MM.1S (cell line): ENCODE measurements around the gene NPVF.

Experiments used
- DNase-seq: peaks from one replicate; pipeline ENCODE4 v3.0.0-alpha.2; 2015
- H2AFZ ChIP-seq: fragments of 300-600 bp; sonication (generic); 2 replicates; pipeline ENCODE4 v1.6.0; 2016; ENCODE audit warnings: antibody characterized with exemption, low read length
- H3F3A ChIP-seq: fragments of 300-600 bp; sonication (generic); 2 replicates; pipeline ENCODE4 v1.6.1; 2016; ENCODE audit warnings: mild to moderate bottlenecking, antibody characterized with exemption, low read length, moderate library complexity, mixed read lengths; ENCODE audit not compliant: insufficient read depth
- H3K27ac ChIP-seq: fragments of 300-600 bp; sonication (generic); 2 replicates; pipeline ENCODE4 v1.5.1; 2016; ENCODE audit warnings: mild to moderate bottlenecking, low read length
- H3K27me3 ChIP-seq: fragments of 300-600 bp; sonication (generic); replicated peaks from 2 replicates; pipeline ENCODE4 v1.6.0; 2016; ENCODE audit warnings: low read length; ENCODE audit not compliant: insufficient read depth
- H3K36me3 ChIP-seq: fragments of 300-600 bp; sonication (generic); replicated peaks from 2 replicates; pipeline ENCODE4 v1.6.1; 2016; ENCODE audit warnings: mild to moderate bottlenecking, low read length, mixed read lengths; ENCODE audit not compliant: insufficient read depth
- H3K4me1 ChIP-seq: fragments of 300-600 bp; sonication (generic); 2 replicates; pipeline ENCODE4 v1.6.1; 2016; ENCODE audit warnings: low read length, mixed read lengths
- H3K4me2 ChIP-seq: fragments of 300-600 bp; sonication (generic); 2 replicates; pipeline ENCODE4 v1.6.0; 2016; ENCODE audit warnings: low read depth, low read length
- H3K4me3 ChIP-seq: fragments of 300-600 bp; sonication (generic); 2 replicates; pipeline ENCODE4 v1.5.1; 2016; ENCODE audit warnings: low read length, mixed read lengths
- H3K79me2 ChIP-seq: fragments of 300-600 bp; sonication (generic); 2 replicates; pipeline ENCODE4 v1.6.1; 2016; ENCODE audit warnings: mixed run types, low read length, mixed read lengths
- H3K9ac ChIP-seq: fragments of 300-600 bp; sonication (generic); 2 replicates; pipeline ENCODE4 v1.6.1; 2016; ENCODE audit warnings: low read length, mixed read lengths
- H3K9me2 ChIP-seq: fragments of 300-600 bp; sonication (generic); replicated peaks from 2 replicates; pipeline ENCODE4 v1.6.1; 2016; ENCODE audit warnings: mild to moderate bottlenecking, low read length, mixed read lengths; ENCODE audit not compliant: insufficient read depth
- H3K9me3 ChIP-seq: fragments of 300-600 bp; sonication (generic); replicated peaks from 2 replicates; pipeline ENCODE4 v1.6.1; 2016; ENCODE audit warnings: mild to moderate bottlenecking, low read length, mixed read lengths; ENCODE audit not compliant: insufficient read depth
- H4K20me1 ChIP-seq: fragments of 300-600 bp; sonication (generic); 2 replicates; pipeline ENCODE4 v1.6.1; 2016; ENCODE audit warnings: mild to moderate bottlenecking, low read length, moderate library complexity, mixed read lengths; ENCODE audit not compliant: insufficient read depth
- CTCF ChIP-seq: fragments of 300-600 bp; sonication (generic); IDR thresholded peaks from 2 replicates; pipeline ENCODE4 v1.5.1; 2016; ENCODE audit warnings: antibody characterized with exemption, low read length, mixed read lengths
- EZH2 ChIP-seq: fragments of 300-600 bp; sonication (generic); optimal IDR thresholded peaks from 2 replicates; pipeline ENCODE3; 2017; ENCODE audit warnings: low read depth, mild to moderate bottlenecking, antibody characterized with exemption, low read length, mixed read lengths
- EZH2phosphoT487 ChIP-seq: fragments of 300-600 bp; sonication (generic); IDR thresholded peaks from 2 replicates; pipeline ENCODE4 v1.6.1; 2018; ENCODE audit warnings: antibody characterized with exemption, low read length

Gene NPVF

GRCh38 chr7:25242678-25243077, 14.4 kb upstream of the NPVF start:
- peaks cover 11% of the 10 kb centered on the region for H3K4me1 ChIP-seq
- H3K4me3 ChIP-seq: no peak overlapping the region
- no peak for DNase-seq
- TF ChIP-seq EZH2phosphoT487 (no peak), CTCF (no peak), EZH2 (no peak)
- H3K9ac ChIP-seq: no peak overlapping the region
- H3K9me2 ChIP-seq: no peaks in the 10 kb centered on the region
- H2AFZ ChIP-seq: no peak overlapping the region
- H3F3A ChIP-seq: no peaks in the 10 kb centered on the region; the same call in 1 of the 2 replicates
- H3K27ac ChIP-seq: no peak overlapping the region
- H3K9me3 ChIP-seq: no peaks in the 10 kb centered on the region
- no peaks in the 10 kb centered on the region for H3K36me3 ChIP-seq
- H3K27me3 ChIP-seq: no peaks in the 10 kb centered on the region
- H3K4me2 ChIP-seq: no peak overlapping the region
- no peaks in the 10 kb centered on the region for H3K79me2 ChIP-seq
- no peaks in the 10 kb centered on the region for H4K20me1 ChIP-seq

GRCh38 chr7:25240896-25241295, 12.6 kb upstream of the NPVF start:
- Histone ChIP-seq H3K79me2 (no peaks in the 10 kb centered on the region), H4K20me1 (no peaks in the 10 kb centered on the region), H3K9ac (no peak overlapping the region), H3K27me3 (no peaks in the 10 kb centered on the region), H3K27ac (no peak overlapping the region), H3K9me2 (no peaks in the 10 kb centered on the region), H3K36me3 (no peaks in the 10 kb centered on the region), H3F3A (no peaks in the 10 kb centered on the region; the same call in 1 of the 2 replicates), H3K4me3 (no peak overlapping the region), H3K9me3 (no peaks in the 10 kb centered on the region), H3K4me1 (peaks cover 15% of the 10 kb centered on the region), H2AFZ (no peak overlapping the region), H3K4me2 (no peak overlapping the region)
- no peak for DNase-seq
- no peak for TF ChIP-seq EZH2phosphoT487
- no peak for TF ChIP-seq CTCF
- TF ChIP-seq EZH2: no peak

- H3K27ac ChIP-seq: no peak overlapping the region
- H3K4me2 ChIP-seq: no peak overlapping the region
Measured at GRCh38 chr7:25240340-25240739, 12.1 kb upstream of the NPVF start.

More at GRCh38 chr7:25240340-25240739, 12.1 kb upstream of the NPVF start:
- Histone ChIP-seq H3K4me3 (no peak overlapping the region), H3K36me3 (no peaks in the 10 kb centered on the region), H3K9me3 (no peaks in the 10 kb centered on the region), H2AFZ (no peak overlapping the region), H3K9ac (no peak overlapping the region), H3K4me1 (peaks cover 15% of the 10 kb centered on the region), H3F3A (no peaks in the 10 kb centered on the region; the same call in 1 of the 2 replicates), H4K20me1 (no peaks in the 10 kb centered on the region), H3K27me3 (no peaks in the 10 kb centered on the region), H3K9me2 (no peaks in the 10 kb centered on the region), H3K79me2 (no peaks in the 10 kb centered on the region)
- DNase-seq: no peak
- TF ChIP-seq CTCF (no peak), EZH2 (no peak), EZH2phosphoT487 (no peak)
